Upper lobe of left lung (tissue), 6 donors: ENCODE data around the gene KRTAP19-6. TPM values are rescaled to one million over a fixed set of nuclear protein-coding genes. Genes with fewer than 3 reads are reported as not detected.

Experiments used
- ATAC-seq, 2 donors: fragments of 200-7000 bp; cut with Tn5 transposase; one replicate each; pipeline ENCODE4 v1.9.1; 2022; ENCODE audit warnings: mild to moderate bottlenecking in 2 of 2, moderate library complexity in 2 of 2; ENCODE audit not compliant: low FRiP score in 2 of 2
- DNase-seq, 2 donors: peaks; one replicate each; pipeline ENCODE4 v3.0.0-alpha.2; 2019 to 2020
- H3K27ac ChIP-seq, 4 donors: fragments of 200-600 bp; sonication (generic); one replicate each; pipeline ENCODE4 v1.5.1; 2016 to 2019
- H3K27me3 ChIP-seq, 4 donors: fragments of 200-600 bp; sonication (generic); one replicate each; pipeline ENCODE4 v1.5.1; 2017 to 2019
- H3K36me3 ChIP-seq, 4 donors: fragments of 200-600 bp; sonication (generic); one replicate each; pipeline ENCODE4 v1.5.1; 2016 to 2019
- H3K4me1 ChIP-seq, 4 donors: fragments of 200-600 bp; sonication (generic); one replicate each; pipeline ENCODE4 v1.5.1; 2018 to 2019
- H3K4me3 ChIP-seq, 4 donors: fragments of 200-600 bp; sonication (generic); one replicate each; pipeline ENCODE4 v1.5.1; 2017 to 2019; ENCODE audit warnings: mild to moderate bottlenecking in 2 of 4, moderate library complexity in 1 of 4
- H3K9me3 ChIP-seq, 4 donors: fragments of 200-600 bp; sonication (generic); one replicate each; pipeline ENCODE4 v1.5.1; 2018 to 2019
- EP300 ChIP-seq, 4 donors: sonication (generic); formaldehyde crosslinking; IDR thresholded peaks; one replicate each; pipeline ENCODE4 v1.5.1; 2017; ENCODE audit warnings: antibody characterized with exemption in 4 of 4, control low read depth in 2 of 4
- POLR2A ChIP-seq, 4 donors: fragments of 450-650 bp; IDR thresholded peaks; one replicate each; pipeline ENCODE4 v1.5.1; 2016 to 2017; ENCODE audit warnings: antibody characterized with exemption in 4 of 4, mild to moderate bottlenecking in 2 of 4
- POLR2AphosphoS5 ChIP-seq, 2 donors: sonication (generic); formaldehyde crosslinking; IDR thresholded peaks; one replicate each; pipeline ENCODE4 v1.5.1; 2017; ENCODE audit warnings: antibody characterized with exemption in 2 of 2
- WGBS, 2 donors: methylation state at CpG; one replicate each; pipeline ENCODE4 v1.1.5; 2017 to 2018; 5-methylcytosine and 5-hydroxymethylcytosine counted together
- total RNA-seq, 6 donors: library from RNA; depleted of rRNA in 4 of 6; stranded (reverse); fragments of >200 nt in 4 of 6; gene quantifications; one replicate each; pipeline versions ENCODE4 v1.1.0 to v1.2.1, GENCODE V29; 2016 to 2021
- TF ChIP-seq, protein P1 (sequence below), 6 experiments: fragments of 450-650 bp in 4 of 6; fragments of 200-600 bp in 2 of 6; sonication (generic) in 2 of 6; IDR thresholded peaks; one replicate each; pipeline ENCODE4 v1.5.1; 2016 to 2019; ENCODE audit warnings: antibody characterized with exemption in 6 of 6
- donor health status: DM: no; HTN: no; CAD: no; lungs with moderate emphysema.
- donor health status: DM: no; HTN: yes; CAD: no; lungs with severe emphysema.

The KRTAP19-6 gene
- total RNA-seq, 6 donors from 2014 or later: not detected

DNA sequence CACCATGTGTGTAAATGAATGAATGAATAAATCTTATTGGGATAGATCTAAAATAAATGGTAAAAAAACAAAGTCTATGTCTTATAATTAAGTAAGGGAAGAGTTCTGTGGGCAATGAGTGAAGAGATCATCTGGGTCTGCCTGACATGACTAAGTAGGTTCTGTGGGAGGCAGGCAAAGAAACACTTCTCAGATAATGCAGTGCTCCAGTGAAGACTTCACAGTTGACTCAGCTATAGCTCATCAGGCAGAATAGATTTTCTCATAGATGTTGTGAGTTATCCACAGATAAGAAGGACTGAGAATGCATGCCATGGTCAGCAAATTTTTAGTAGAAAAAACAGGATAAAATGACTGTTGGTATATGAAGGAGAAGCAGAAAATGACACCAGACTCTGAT is 36.1 kb upstream of the KRTAP19-6 start:
- Histone ChIP-seq H3K27ac (no peak overlapping the region), H3K4me1 (no peaks in the 10 kb centered on the region), H3K36me3 (no peaks in the 10 kb centered on the region), H3K4me3 (no peak overlapping the region), H3K27me3 (no peaks in the 10 kb centered on the region), H3K9me3 (no peaks in the 10 kb centered on the region)
- no peak for ATAC-seq
- TF ChIP-seq EP300 (IDR thresholded peaks at IDR 0.05) (no peak), POLR2A (IDR thresholded peaks at IDR 0.05) (no peak), POLR2AphosphoS5 (IDR thresholded peaks at IDR 0.05) (no peak)
- TF ChIP-seq, protein P1, sequence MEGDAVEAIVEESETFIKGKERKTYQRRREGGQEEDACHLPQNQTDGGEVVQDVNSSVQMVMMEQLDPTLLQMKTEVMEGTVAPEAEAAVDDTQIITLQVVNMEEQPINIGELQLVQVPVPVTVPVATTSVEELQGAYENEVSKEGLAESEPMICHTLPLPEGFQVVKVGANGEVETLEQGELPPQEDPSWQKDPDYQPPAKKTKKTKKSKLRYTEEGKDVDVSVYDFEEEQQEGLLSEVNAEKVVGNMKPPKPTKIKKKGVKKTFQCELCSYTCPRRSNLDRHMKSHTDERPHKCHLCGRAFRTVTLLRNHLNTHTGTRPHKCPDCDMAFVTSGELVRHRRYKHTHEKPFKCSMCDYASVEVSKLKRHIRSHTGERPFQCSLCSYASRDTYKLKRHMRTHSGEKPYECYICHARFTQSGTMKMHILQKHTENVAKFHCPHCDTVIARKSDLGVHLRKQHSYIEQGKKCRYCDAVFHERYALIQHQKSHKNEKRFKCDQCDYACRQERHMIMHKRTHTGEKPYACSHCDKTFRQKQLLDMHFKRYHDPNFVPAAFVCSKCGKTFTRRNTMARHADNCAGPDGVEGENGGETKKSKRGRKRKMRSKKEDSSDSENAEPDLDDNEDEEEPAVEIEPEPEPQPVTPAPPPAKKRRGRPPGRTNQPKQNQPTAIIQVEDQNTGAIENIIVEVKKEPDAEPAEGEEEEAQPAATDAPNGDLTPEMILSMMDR (IDR thresholded peaks at IDR 0.05): no peak
- no peak for DNase-seq

DNA sequence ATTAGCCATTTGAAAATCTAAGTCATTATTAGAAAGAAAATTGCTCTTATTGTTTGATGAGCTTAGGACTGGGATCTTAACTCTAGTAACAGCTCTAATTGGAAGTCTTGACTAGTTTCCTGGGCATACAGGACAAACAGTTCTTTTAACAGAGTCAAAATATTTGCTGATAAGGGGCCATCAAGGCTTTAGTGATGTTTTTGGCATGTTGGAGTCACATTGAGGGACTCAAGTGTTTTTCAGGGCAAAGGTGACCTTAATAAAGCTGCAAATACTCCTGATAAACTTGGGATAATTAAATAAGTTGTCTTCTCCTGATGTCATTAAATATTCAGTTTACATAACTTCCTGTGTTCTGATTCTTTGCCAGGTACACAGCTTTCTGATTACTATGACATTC is 26.0 kb upstream of the KRTAP19-6 start:
- DNase-seq (no peak), ATAC-seq (no peak)

GRCh38 chr21:30563630-30564029 is 22.0 kb upstream of the KRTAP19-6 start:
- no peaks in the 10 kb centered on the region for H3K9me3 ChIP-seq
- H3K36me3 ChIP-seq: no peaks in the 10 kb centered on the region
- no peaks in the 10 kb centered on the region for H3K4me1 ChIP-seq
- no peak overlapping the region for H3K27ac ChIP-seq
- DNase-seq (no peak), ATAC-seq (no peak)
- H3K4me3 ChIP-seq: no peak overlapping the region
- TF ChIP-seq EP300 (IDR thresholded peaks at IDR 0.05) (no peak), POLR2A (IDR thresholded peaks at IDR 0.05) (no peak), POLR2AphosphoS5 (IDR thresholded peaks at IDR 0.05) (no peak)
- TF ChIP-seq, protein P1 (IDR thresholded peaks at IDR 0.05): no peak
- WGBS, 2 donors: 81 to 85% methylated on average over 2 of the region's 2 CpGs
- H3K27me3 ChIP-seq: no peaks in the 10 kb centered on the region

More for the DNA sequence above, 26.0 kb upstream of the KRTAP19-6 start:
- no peak overlapping the region for H3K4me3 ChIP-seq
- H3K9me3 ChIP-seq: no peaks in the 10 kb centered on the region
- H3K27me3 ChIP-seq: no peaks in the 10 kb centered on the region
- no peak overlapping the region for H3K27ac ChIP-seq
- H3K4me1 ChIP-seq: no peaks in the 10 kb centered on the region
- H3K36me3 ChIP-seq: no peaks in the 10 kb centered on the region
- TF ChIP-seq EP300 (IDR thresholded peaks at IDR 0.05) (no peak), POLR2AphosphoS5 (IDR thresholded peaks at IDR 0.05) (no peak), POLR2A (IDR thresholded peaks at IDR 0.05) (no peak)
- TF ChIP-seq, protein P1 (IDR thresholded peaks at IDR 0.05): no peak

- Histone ChIP-seq H3K36me3 (no peaks in the 10 kb centered on the region), H3K4me3 (no peak overlapping the region), H3K4me1 (no peaks in the 10 kb centered on the region), H3K27ac (no peak overlapping the region), H3K27me3 (no peaks in the 10 kb centered on the region), H3K9me3 (no peaks in the 10 kb centered on the region)
- 55 to 78% methylated on average over 6 of the region's 6 CpGs for WGBS, 2 donors
- ATAC-seq: no peak
- TF ChIP-seq, protein P1 (IDR thresholded peaks at IDR 0.05): no peak
- no peak for TF ChIP-seq EP300 (IDR thresholded peaks at IDR 0.05)
- no peak for TF ChIP-seq POLR2A (IDR thresholded peaks at IDR 0.05)
- no peak for TF ChIP-seq POLR2AphosphoS5 (IDR thresholded peaks at IDR 0.05)
- DNase-seq: no peak
Observed at GRCh38 chr21:30563072-30563471, 21.4 kb upstream of the KRTAP19-6 start.

DNA sequence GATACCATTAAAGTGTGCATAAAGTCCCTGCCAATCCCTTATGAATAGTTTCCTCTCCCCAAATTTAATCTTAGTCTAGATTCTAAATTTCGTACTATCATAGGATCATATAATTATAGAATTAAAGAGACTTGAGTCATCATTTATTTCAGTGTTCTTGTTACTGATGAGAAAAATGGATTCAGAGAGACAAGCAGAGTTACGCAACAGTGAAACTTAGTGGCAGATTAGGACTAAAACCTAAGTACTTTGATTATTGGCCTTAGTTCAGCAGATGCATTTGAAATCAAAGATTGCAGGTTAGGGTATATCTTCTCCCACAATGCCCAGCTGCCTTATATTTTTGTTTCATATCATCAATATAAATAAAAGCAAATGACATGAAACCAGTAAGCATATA is 20.3 kb upstream of the KRTAP19-6 start:
- Histone ChIP-seq H3K4me3 (no peak overlapping the region), H3K27me3 (no peaks in the 10 kb centered on the region), H3K36me3 (no peaks in the 10 kb centered on the region), H3K4me1 (no peaks in the 10 kb centered on the region), H3K27ac (no peak overlapping the region), H3K9me3 (no peaks in the 10 kb centered on the region)
- DNase-seq (no peak), ATAC-seq (no peak)
- TF ChIP-seq POLR2A (IDR thresholded peaks at IDR 0.05) (no peak), EP300 (IDR thresholded peaks at IDR 0.05) (no peak), POLR2AphosphoS5 (IDR thresholded peaks at IDR 0.05) (no peak)
- TF ChIP-seq, protein P1 (IDR thresholded peaks at IDR 0.05): no peak
- 79 to 83% methylated on average over 2 of the region's 2 CpGs for WGBS, 2 donors
